Caco-2 (cell line): ENCODE data around the gene RTN4RL1. TPM values are rescaled to one million over a fixed set of nuclear protein-coding genes. Genes with fewer than 3 reads are reported as not detected.

Source experiments
- BruUV-seq: library from RNA; stranded (reverse); fragments of 400-500 nt; replicated peaks from 2 replicates; lab custom pipeline; 2021; lab: Mats Ljungman, UMichigan
- CTCF ChIA-PET: fragments of 300-600 bp; sonication (Branson Sonifier 250); formaldehyde crosslinking; loops from one replicate; lab custom pipeline; 2022; ENCODE audit warnings: antibody characterized with exemption; lab: Charles Lee
- POLR2A ChIA-PET: fragments of 300-600 bp; sonication (Branson Sonifier 250); formaldehyde crosslinking; loops from one replicate; lab custom pipeline; 2022; ENCODE audit warnings: antibody characterized with exemption; lab: Charles Lee
- DNase-seq, 2 experiments: peaks; one replicate each; pipeline versions ENCODE4 v3.0.0 to v3.0.0-alpha.2; 2020 to 2022
- H3K27me3 ChIP-seq: replicated peaks from 2 replicates; pipeline ENCODE4 v1.6.0; 2011; ENCODE audit warnings: low read length; ENCODE audit not compliant: control insufficient read depth, insufficient read depth
- H3K36me3 ChIP-seq: 2 replicates; pipeline ENCODE4 v1.5.1; 2011; ENCODE audit warnings: low read length; ENCODE audit not compliant: control insufficient read depth, insufficient read depth
- H3K4me1 ChIP-seq: fragments of 250-450 bp; sonication (Bioruptor Pico); 2 replicates; pipeline ENCODE4 v1.5.1; 2020; ENCODE audit warnings: mild to moderate bottlenecking
- H3K4me3 ChIP-seq: 2 replicates; pipeline ENCODE4 v1.5.1; 2011; ENCODE audit warnings: low read depth, mild to moderate bottlenecking, control low read depth, low read length
- H3K9me3 ChIP-seq: fragments of 250-450 bp; sonication (Bioruptor Pico); 2 replicates; pipeline ENCODE4 v1.5.1; 2020; ENCODE audit warnings: mild to moderate bottlenecking, moderate library complexity
- H3K27ac Mint-ChIP-seq: one replicate; pipeline ENCODE4 v1.8.0; 2022; ENCODE audit warnings: mixed read lengths; ENCODE audit not compliant: unreplicated experiment
- H3K27me3 Mint-ChIP-seq: one replicate; pipeline ENCODE4 v1.8.0; 2022; ENCODE audit warnings: mixed read lengths; ENCODE audit not compliant: insufficient read depth, unreplicated experiment
- H3K36me3 Mint-ChIP-seq: one replicate; pipeline ENCODE4 v1.8.0; 2022; ENCODE audit warnings: mild to moderate bottlenecking, mixed read lengths; ENCODE audit not compliant: insufficient read depth, unreplicated experiment
- H3K4me1 Mint-ChIP-seq: one replicate; pipeline ENCODE4 v1.8.0; 2022; ENCODE audit warnings: low read depth, mixed read lengths; ENCODE audit not compliant: unreplicated experiment
- H3K4me3 Mint-ChIP-seq: one replicate; pipeline ENCODE4 v1.8.0; 2022; ENCODE audit warnings: mild to moderate bottlenecking, moderate library complexity, mixed read lengths; ENCODE audit not compliant: unreplicated experiment
- H3K9me3 Mint-ChIP-seq: one replicate; pipeline ENCODE4 v1.8.0; 2022; ENCODE audit warnings: mixed read lengths; ENCODE audit not compliant: unreplicated experiment
- intact Hi-C: fragments of 100-400 bp; cut with micrococcal nuclease; formaldehyde crosslinking; loops from one replicate; pipeline ENCODE4 v1.10.0; 2022; ENCODE audit not compliant: unreplicated experiment
- total RNA-seq: library from RNA; stranded (reverse); gene quantifications from 2 replicates; pipeline ENCODE4 v1.2.3, GENCODE V29; 2022
- TF ChIP-seq, protein P1 (sequence below), 2 experiments: fragments of 200-600 bp in 1 of 2; IDR thresholded peaks; 1 replicate in 1 of 2; 2 replicates in 1 of 2; pipeline versions ENCODE4 v1.5.1 to v1.8.0; 2011 to 2022; ENCODE audit warnings: antibody characterized with exemption in 1 of 2, control low read depth in 1 of 2, inconsistent platforms in 1 of 2, low read depth in 1 of 2, low read length in 1 of 2, mild to moderate bottlenecking in 1 of 2, moderate library complexity in 1 of 2; ENCODE audit not compliant: insufficient read depth in 1 of 2, severe bottlenecking in 1 of 2, unreplicated experiment in 1 of 2

RTN4RL1 gene
- total RNA-seq, 1 experiment from 2014 or later, result 0.54 TPM

DNA sequence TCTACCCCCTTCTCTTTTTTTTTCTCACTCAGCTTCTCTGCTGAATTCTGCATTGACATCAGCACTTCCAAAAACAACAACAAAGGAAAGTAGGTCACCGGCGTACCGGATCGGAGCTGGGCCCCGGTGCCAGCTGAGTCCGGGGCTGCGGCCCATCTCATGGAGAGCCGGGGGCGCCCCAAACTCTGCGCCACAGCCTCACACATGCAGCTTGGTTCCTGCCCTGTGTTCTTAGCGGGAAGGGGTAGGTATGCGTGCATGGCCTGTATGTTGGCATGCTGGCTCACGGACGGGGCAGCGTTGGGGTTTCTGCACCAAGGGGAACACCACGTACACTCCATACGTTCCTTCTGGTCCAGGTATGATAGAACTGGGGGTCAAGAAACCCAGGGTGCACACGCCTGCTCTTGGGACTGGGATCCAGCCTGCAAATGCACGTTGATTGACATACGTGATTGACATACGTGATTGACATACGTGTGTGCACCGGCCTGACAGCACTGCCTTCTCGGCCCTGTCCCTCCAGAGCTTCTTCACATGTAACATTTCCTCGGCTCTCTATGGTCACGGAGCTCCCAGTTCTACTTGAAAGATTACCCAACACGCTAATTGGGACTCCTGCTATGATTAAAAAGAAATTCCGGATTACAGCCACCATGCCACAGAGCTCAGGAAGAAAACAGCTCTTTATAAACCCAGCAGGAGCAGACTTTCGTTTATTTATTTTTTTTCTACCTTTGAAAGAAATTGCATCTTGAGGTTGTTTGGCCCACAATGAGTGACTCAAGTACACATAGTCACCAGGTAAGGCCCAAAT, 106.6 kb downstream of the RTN4RL1 start:
- Histone ChIP-seq H3K4me1 (no peaks in the 10 kb centered on the region), H3K4me3 (no peak overlapping the region), H3K9me3 (no peaks in the 10 kb centered on the region), H3K36me3 (no peaks in the 10 kb centered on the region), H3K27me3 (no peaks in the 10 kb centered on the region)
- no peaks in the 10 kb centered on the region for H3K9me3 Mint-ChIP-seq
- H3K36me3 Mint-ChIP-seq, result no peaks in the 10 kb centered on the region
- peaks cover 2% of the 10 kb centered on the region for H3K27me3 Mint-ChIP-seq
- intact Hi-C loops, result no loop called here
- ChIA-PET POLR2A (no interaction called here), CTCF (interaction anchor here (3.4 kb wide), 1 partner anchor 10 kb away, joined by 13 read pairs; no protein-coding TSS in a partner anchor)
- no TSS peak for BruUV-seq
- H3K4me3 Mint-ChIP-seq, result no peak overlapping the region
- DNase-seq, result no peak
- TF ChIP-seq, protein P1, sequence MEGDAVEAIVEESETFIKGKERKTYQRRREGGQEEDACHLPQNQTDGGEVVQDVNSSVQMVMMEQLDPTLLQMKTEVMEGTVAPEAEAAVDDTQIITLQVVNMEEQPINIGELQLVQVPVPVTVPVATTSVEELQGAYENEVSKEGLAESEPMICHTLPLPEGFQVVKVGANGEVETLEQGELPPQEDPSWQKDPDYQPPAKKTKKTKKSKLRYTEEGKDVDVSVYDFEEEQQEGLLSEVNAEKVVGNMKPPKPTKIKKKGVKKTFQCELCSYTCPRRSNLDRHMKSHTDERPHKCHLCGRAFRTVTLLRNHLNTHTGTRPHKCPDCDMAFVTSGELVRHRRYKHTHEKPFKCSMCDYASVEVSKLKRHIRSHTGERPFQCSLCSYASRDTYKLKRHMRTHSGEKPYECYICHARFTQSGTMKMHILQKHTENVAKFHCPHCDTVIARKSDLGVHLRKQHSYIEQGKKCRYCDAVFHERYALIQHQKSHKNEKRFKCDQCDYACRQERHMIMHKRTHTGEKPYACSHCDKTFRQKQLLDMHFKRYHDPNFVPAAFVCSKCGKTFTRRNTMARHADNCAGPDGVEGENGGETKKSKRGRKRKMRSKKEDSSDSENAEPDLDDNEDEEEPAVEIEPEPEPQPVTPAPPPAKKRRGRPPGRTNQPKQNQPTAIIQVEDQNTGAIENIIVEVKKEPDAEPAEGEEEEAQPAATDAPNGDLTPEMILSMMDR (IDR thresholded peaks at IDR 0.05; ENCODE audit: insufficient read depth in 1 of 2, low read depth in 1 of 2, low read length in 1 of 2, severe bottlenecking in 1 of 2, unreplicated experiment in 1 of 2), result no peak
- no peak overlapping the region for H3K27ac Mint-ChIP-seq
- H3K4me1 Mint-ChIP-seq, result no peaks in the 10 kb centered on the region

DNA sequence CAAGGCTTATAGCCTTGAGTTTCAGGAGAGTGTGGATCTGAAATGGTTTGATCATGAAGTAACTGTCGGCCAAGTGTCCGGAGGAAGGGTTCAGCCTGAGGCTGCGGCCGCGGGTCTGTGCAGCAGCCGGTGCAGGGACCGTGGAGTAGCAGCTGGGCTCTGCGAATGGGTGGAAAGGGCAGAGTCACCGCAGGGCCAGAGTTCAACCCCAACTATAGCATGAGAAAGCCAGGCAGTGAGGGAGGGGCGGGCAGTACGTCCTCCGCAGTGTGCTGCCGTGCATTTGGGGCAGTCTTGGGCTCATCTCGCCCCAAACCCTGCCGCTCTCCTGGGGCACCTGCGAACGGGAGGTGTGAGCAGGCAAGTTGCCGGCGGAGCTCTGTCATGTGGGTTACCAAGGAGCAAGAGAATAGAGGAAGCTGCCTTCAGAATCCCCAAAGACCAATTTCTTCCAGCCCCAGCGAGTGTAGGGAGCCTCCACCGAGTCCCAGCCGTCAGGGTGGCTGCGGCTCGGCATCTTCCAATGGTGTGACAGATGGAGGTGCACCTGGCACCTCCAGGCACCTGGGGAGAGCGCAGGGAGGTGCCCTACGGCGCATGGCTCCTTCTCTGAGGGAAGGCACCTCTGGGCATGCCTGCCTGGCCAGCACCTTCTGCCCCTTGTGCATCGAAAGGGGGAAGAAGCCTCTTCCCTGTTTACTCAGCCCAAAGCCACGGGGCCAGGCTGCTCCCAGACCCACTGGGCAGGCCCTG, 108.0 kb downstream of the RTN4RL1 start:
- Histone ChIP-seq H3K4me1 (no peaks in the 10 kb centered on the region), H3K4me3 (no peak overlapping the region), H3K27me3 (no peaks in the 10 kb centered on the region), H3K9me3 (no peaks in the 10 kb centered on the region), H3K36me3 (no peaks in the 10 kb centered on the region)
- H3K27me3 Mint-ChIP-seq, result peaks cover 2% of the 10 kb centered on the region
- H3K4me1 Mint-ChIP-seq, result no peaks in the 10 kb centered on the region
- intact Hi-C loops, result no loop called here
- no peak overlapping the region for H3K4me3 Mint-ChIP-seq
- ChIA-PET CTCF (interaction anchor here (0.5 to 3.4 kb wide), 3 partner anchors 8 to 109 kb away, joined by 3 to 13 read pairs (median 3); no protein-coding TSS in a partner anchor), POLR2A (no interaction called here)
- no TSS peak for BruUV-seq
- TF ChIP-seq, protein P1 (IDR thresholded peaks at IDR 0.05; ENCODE audit: insufficient read depth in 1 of 2, low read depth in 1 of 2, low read length in 1 of 2, severe bottlenecking in 1 of 2, unreplicated experiment in 1 of 2), result no peak
- H3K9me3 Mint-ChIP-seq, result no peaks in the 10 kb centered on the region
- no peak for DNase-seq
- H3K27ac Mint-ChIP-seq, result no peak overlapping the region
- H3K36me3 Mint-ChIP-seq, result no peaks in the 10 kb centered on the region

DNA sequence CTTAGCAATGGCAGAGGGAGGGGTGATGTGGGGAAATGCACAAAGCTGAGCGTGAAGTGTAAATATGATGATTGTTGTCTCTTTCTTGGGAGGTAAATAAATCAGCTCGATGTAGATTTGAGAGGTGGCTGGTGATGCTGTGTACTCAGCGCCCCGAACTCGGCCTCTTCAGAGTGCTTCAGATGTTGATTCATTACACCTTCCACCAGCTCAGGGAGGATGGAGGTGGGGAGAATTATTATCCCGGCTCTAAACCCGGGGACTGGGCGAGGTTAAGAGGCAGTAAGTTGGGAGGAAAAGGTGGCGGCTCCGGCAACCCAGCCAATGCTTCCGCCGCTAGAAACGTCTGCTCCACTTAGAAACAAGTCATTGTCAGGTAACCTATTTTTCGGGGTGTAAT, 108.8 kb downstream of the RTN4RL1 start:
- H3K4me3 ChIP-seq, result no peak overlapping the region
- ChIA-PET POLR2A (no interaction called here), CTCF (interaction anchor here (0.6 to 3.4 kb wide), 3 partner anchors 7 to 110 kb away, joined by 3 to 13 read pairs (median 4); no protein-coding TSS in a partner anchor)
- intact Hi-C loops, result no loop called here
- peaks cover 2% of the 10 kb centered on the region for H3K27me3 Mint-ChIP-seq
- no peaks in the 10 kb centered on the region for H3K27me3 ChIP-seq
- no peaks in the 10 kb centered on the region for H3K9me3 ChIP-seq
- no peak overlapping the region for H3K4me3 Mint-ChIP-seq
- DNase-seq, result no peak
- no peaks in the 10 kb centered on the region for H3K4me1 Mint-ChIP-seq
- BruUV-seq, result no TSS peak
- no peak overlapping the region for H3K27ac Mint-ChIP-seq
- H3K36me3 ChIP-seq, result no peaks in the 10 kb centered on the region
- no peaks in the 10 kb centered on the region for H3K4me1 ChIP-seq
- H3K36me3 Mint-ChIP-seq, result no peaks in the 10 kb centered on the region
- H3K9me3 Mint-ChIP-seq, result no peaks in the 10 kb centered on the region
- TF ChIP-seq, protein P1 (IDR thresholded peaks at IDR 0.05; ENCODE audit: insufficient read depth in 1 of 2, low read depth in 1 of 2, low read length in 1 of 2, severe bottlenecking in 1 of 2, unreplicated experiment in 1 of 2), result no peak
